ENCODE results near the gene FHOD3. TPM values are rescaled to one million over a fixed set of nuclear protein-coding genes. Genes with fewer than 3 reads are reported as not detected.
A peak's percentile ranks its signal among the peaks of the same experiment; 100 is the strongest.

Gene FHOD3
- total RNA-seq, 1 experiment from 2014 or later: 0.34 TPM

- peaks cover 22% of the 10 kb centered on the region for H3K27me3 ChIP-seq (replicated peaks; ENCODE audit: insufficient read depth, low read depth, low read length, poor library complexity)
- no peaks in the 10 kb centered on the region for H3K36me3 ChIP-seq (ENCODE audit: insufficient read depth, low read length, poor library complexity, severe bottlenecking)
- ChIA-PET CTCF (no interaction called here), POLR2A (ENCODE audit: low non-redundant PET) (no interaction called here)
- H3K27ac ChIP-seq (ENCODE audit: low read depth, low read length, poor library complexity, severe bottlenecking): no peak overlapping the region
- H3K9me3 ChIP-seq (ENCODE audit: low read depth, low read length, poor library complexity, severe bottlenecking): no peaks in the 10 kb centered on the region
- intact Hi-C loops (cut with micrococcal nuclease; ENCODE audit: unreplicated experiment): no loop called here
- BruUV-seq (replicated peaks): no TSS peak
- TF ChIP-seq EZH2 (IDR thresholded peaks at IDR 0.05; ENCODE audit: borderline replicate concordance, low read depth, low read length, poor library complexity, severe bottlenecking): no peak
- TF ChIP-seq CTCF (conservative IDR thresholded peaks at IDR 0.05; ENCODE audit: low read depth, low read length): no peak
- H3K4me1 ChIP-seq (ENCODE audit: insufficient read depth, low read length, poor library complexity, severe bottlenecking): no peaks in the 10 kb centered on the region
- no peak for DNase-seq (ENCODE audit: low spot score)
- no peak overlapping the region for H3K4me3 ChIP-seq (ENCODE audit: low read depth, low read length, poor library complexity, severe bottlenecking)
These were observed 370.3 kb downstream of the FHOD3 start for GRCh38 chr18:36667811-36668210.

GRCh38 chr18:36668349-36668748 lies 370.8 kb downstream of the FHOD3 start:
- CTCF ChIA-PET: no interaction called here
- Histone ChIP-seq H3K4me1 (ENCODE audit: insufficient read depth, low read length, poor library complexity, severe bottlenecking) (no peaks in the 10 kb centered on the region), H3K27me3 (replicated peaks; ENCODE audit: insufficient read depth, low read depth, low read length, poor library complexity) (peaks cover 22% of the 10 kb centered on the region), H3K4me3 (ENCODE audit: low read depth, low read length, poor library complexity, severe bottlenecking) (no peak overlapping the region), H3K36me3 (ENCODE audit: insufficient read depth, low read length, poor library complexity, severe bottlenecking) (no peaks in the 10 kb centered on the region), H3K9me3 (ENCODE audit: low read depth, low read length, poor library complexity, severe bottlenecking) (no peaks in the 10 kb centered on the region), H3K27ac (ENCODE audit: low read depth, low read length, poor library complexity, severe bottlenecking) (no peak overlapping the region)
- POLR2A ChIA-PET (ENCODE audit: low non-redundant PET): no interaction called here
- no peak for TF ChIP-seq EZH2 (IDR thresholded peaks at IDR 0.05; ENCODE audit: borderline replicate concordance, low read depth, low read length, poor library complexity, severe bottlenecking)
- no peak for TF ChIP-seq CTCF (conservative IDR thresholded peaks at IDR 0.05; ENCODE audit: low read depth, low read length)
- DNase-seq (ENCODE audit: low spot score): no peak
- intact Hi-C loops (cut with micrococcal nuclease; ENCODE audit: unreplicated experiment): no loop called here
- no TSS peak for BruUV-seq (replicated peaks)

DNA sequence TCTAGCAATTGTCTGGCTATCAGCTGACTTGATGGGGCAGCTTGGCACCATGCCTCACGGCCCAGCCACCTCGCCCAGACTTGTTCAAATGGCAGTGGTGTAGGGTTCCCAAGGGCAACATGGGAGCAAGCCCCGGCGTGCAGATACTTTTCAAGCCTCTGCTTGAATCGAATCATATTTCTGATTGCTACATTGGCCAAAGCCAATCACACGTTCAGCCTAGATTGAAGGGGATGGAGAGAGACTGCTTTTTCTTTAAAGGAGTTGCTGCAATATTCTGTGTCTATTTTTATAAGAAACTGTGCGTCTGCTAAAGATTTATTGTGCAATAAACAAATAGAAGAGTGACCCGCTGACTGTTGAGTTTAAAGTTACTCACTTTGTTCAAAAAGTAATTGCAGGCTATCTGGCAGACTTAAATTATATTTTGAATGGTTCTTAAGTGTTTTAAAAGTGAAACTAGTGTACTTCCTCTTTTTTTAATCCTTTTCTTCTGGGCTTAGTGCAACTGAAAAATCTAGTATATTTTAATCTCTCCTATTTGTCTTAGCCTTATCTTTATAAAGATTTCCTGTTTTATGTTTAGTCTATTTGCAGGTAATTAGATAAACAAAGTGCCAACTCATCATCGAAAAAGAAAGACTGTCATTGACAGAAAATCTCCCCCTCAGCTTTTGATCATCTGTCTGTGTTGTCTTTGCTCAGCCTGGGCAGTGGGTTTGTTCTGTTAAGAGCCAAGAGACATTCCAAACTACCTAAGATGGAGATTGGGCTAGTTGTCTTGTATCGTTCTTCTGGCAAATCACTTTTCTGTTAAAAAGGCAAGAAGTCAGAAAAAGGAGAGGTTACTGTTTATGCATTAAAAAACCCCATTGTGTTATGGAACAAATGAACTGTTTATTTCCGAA lies 375.2 kb downstream of the FHOD3 start:
- Histone ChIP-seq H3K4me3 (ENCODE audit: low read depth, low read length, poor library complexity, severe bottlenecking) (peak overlapping the region; percentile 25), H3K27me3 (replicated peaks; ENCODE audit: insufficient read depth, low read depth, low read length, poor library complexity) (peaks cover 19% of the 10 kb centered on the region), H3K27ac (ENCODE audit: low read depth, low read length, poor library complexity, severe bottlenecking) (no peak overlapping the region), H3K36me3 (ENCODE audit: insufficient read depth, low read length, poor library complexity, severe bottlenecking) (no peaks in the 10 kb centered on the region), H3K4me1 (ENCODE audit: insufficient read depth, low read length, poor library complexity, severe bottlenecking) (no peaks in the 10 kb centered on the region), H3K9me3 (ENCODE audit: low read depth, low read length, poor library complexity, severe bottlenecking) (peaks cover 5% of the 10 kb centered on the region)
- POLR2A ChIA-PET (ENCODE audit: low non-redundant PET): no interaction called here
- intact Hi-C loops (cut with micrococcal nuclease; ENCODE audit: unreplicated experiment): loop anchor here (2.0 kb wide), 1 partner anchor 20 kb away; no protein-coding TSS in a partner anchor
- peak; percentile 6 for DNase-seq (ENCODE audit: low spot score)
- CTCF ChIA-PET: interaction anchor here (0.6 kb wide), 1 partner anchor 14 kb away, joined by 4 read pairs; no protein-coding TSS in a partner anchor
- TF ChIP-seq EZH2 (IDR thresholded peaks at IDR 0.05; ENCODE audit: borderline replicate concordance, low read depth, low read length, poor library complexity, severe bottlenecking) (no peak), CTCF (conservative IDR thresholded peaks at IDR 0.05; ENCODE audit: low read depth, low read length) (no peak)
- no TSS peak for BruUV-seq (replicated peaks)

Data from A673 (cell line).